Bone marrow (tissue), 2 donors: ENCODE data around the gene NUDT8.
"Not testable (repeated sequence)": the region's sequence is repeated elsewhere in the genome, so short reads cannot be mapped to it uniquely, and the experiment has no call there.

Experiments
- DNase-seq, 2 donors: peaks; one replicate each; lab custom pipeline; 2025; lab: John Stamatoyannopoulos, UW

NUDT8 gene

GRCh38 chr11:67588899-67589415 is 40.8 kb downstream of the NUDT8 start:
- not testable (repeated sequence) for DNase-seq

- DNase-seq = no peak
Measured at GRCh38 chr11:67588136-67588503, 41.6 kb downstream of the NUDT8 start.

- no peak for DNase-seq
Measured at GRCh38 chr11:67586568-67587250, 43.0 kb downstream of the NUDT8 start.

- no peak for DNase-seq
Measured at GRCh38 chr11:67585911-67586310, 43.8 kb downstream of the NUDT8 start.

- no peak for DNase-seq
Measured at GRCh38 chr11:67584881-67585873, 44.6 kb downstream of the NUDT8 start.

GRCh38 chr11:67584205-67584880 is 45.4 kb downstream of the NUDT8 start:
- DNase-seq = peak; percentile 35 to 59

GRCh38 chr11:67583247-67584204 is 46.2 kb downstream of the NUDT8 start, which contains the start of gene GSTP1:
Gene GSTP1 (plus strand): TSS chr11:67583812. CDS start chr11:67583844, 32 bp downstream.
- DNase-seq = peak; percentile 60 to 77

- no peak for DNase-seq
Measured at GRCh38 chr11:67582011-67582410, 47.7 kb downstream of the NUDT8 start.

- no peak for DNase-seq
Measured at GRCh38 chr11:67581469-67581868, 48.3 kb downstream of the NUDT8 start.

- DNase-seq = no peak
Measured at GRCh38 chr11:67577951-67578350, 51.8 kb downstream of the NUDT8 start.
